Measurements from ENCODE around the gene CELF1. TPM values are rescaled to one million over a fixed set of nuclear protein-coding genes. Genes with fewer than 3 reads are reported as not detected.
"Not testable (repeated sequence)": the region's sequence is repeated elsewhere in the genome, so short reads cannot be mapped to it uniquely, and the experiment has no call there.

The CELF1 gene
- total RNA-seq, 2 experiments from 2014 or later: 104 to 105 TPM

GRCh38 chr11:47570651-47571356 lies 17.9 kb upstream of the CELF1 start:
- POLR2A ChIA-PET: interaction anchor here (1.1 to 1.6 kb wide), 3 partner anchors 8 to 258 kb away, joined by 3 to 4 read pairs (median 3); partner anchors contain the start of genes KBTBD4 and NDUFS3
- H3K36me3 Mint-ChIP-seq (ENCODE audit: low read depth): peaks cover 52% of the 10 kb centered on the region
- DNase-seq: no peak
- CTCF ChIA-PET: interaction anchor here (1.4 kb wide), 1 partner anchor 18 kb away, joined by 7 read pairs; the partner anchor contains the start of gene CELF1
- peaks cover 15% of the 10 kb centered on the region for H3K4me1 Mint-ChIP-seq
- no peak overlapping the region for H3K4me3 Mint-ChIP-seq
- H3K27ac Mint-ChIP-seq: no peak overlapping the region
- no peaks in the 10 kb centered on the region for H3K27me3 Mint-ChIP-seq
- H3K9me3 Mint-ChIP-seq: no peaks in the 10 kb centered on the region

GRCh38 chr11:47569646-47570045 lies 16.7 kb upstream of the CELF1 start:
- Mint-ChIP-seq H3K9me3 (no peaks in the 10 kb centered on the region), H3K27me3 (no peaks in the 10 kb centered on the region), H3K36me3 (ENCODE audit: low read depth) (peaks cover 43% of the 10 kb centered on the region), H3K27ac (no peak overlapping the region), H3K4me1 (peaks cover 19% of the 10 kb centered on the region), H3K4me3 (no peak overlapping the region)
- CTCF ChIA-PET: no interaction called here
- no peak for DNase-seq
- POLR2A ChIA-PET: interaction anchor here (1.1 to 1.6 kb wide), 3 partner anchors 9 to 259 kb away, joined by 3 to 4 read pairs (median 3); partner anchors contain the start of genes KBTBD4 and NDUFS3

- CTCF ChIA-PET: interaction anchor here (0.7 to 2.0 kb wide), 6 partner anchors 10 to 1217 kb away, joined by 3 to 12 read pairs (median 5); no protein-coding TSS in a partner anchor
- DNase-seq: peak; percentile 24
Observed at GRCh38 chr11:47566149-47566698, 13.3 kb upstream of the CELF1 start.

GRCh38 chr11:47565340-47566148 lies 12.6 kb upstream of the CELF1 start, which contains the start of gene PTPMT1:
Gene PTPMT1 (plus strand): TSS chr11:47565599. CDS start chr11:47565623, 24 bp downstream.
- peaks cover 25% of the 10 kb centered on the region for H3K4me1 Mint-ChIP-seq
- H3K27me3 Mint-ChIP-seq: no peaks in the 10 kb centered on the region
- no peaks in the 10 kb centered on the region for H3K9me3 Mint-ChIP-seq
- peaks cover 6% of the 10 kb centered on the region for H3K36me3 Mint-ChIP-seq (ENCODE audit: low read depth)
- POLR2A ChIA-PET: interaction anchor here (0.7 to 4.3 kb wide), 17 partner anchors 8 to 351 kb away, joined by 3 to 85 read pairs (median 4); partner anchors contain the start of genes CELF1, DDB2, KBTBD4 and NDUFS3
- H3K27ac Mint-ChIP-seq: peak within 1 kb of the TSS; percentile 65
- H3K4me3 Mint-ChIP-seq: peak within 1 kb of the TSS; percentile 79
- CTCF ChIA-PET: interaction anchor here (1.1 to 2.0 kb wide), 8 partner anchors 10 to 294 kb away, joined by 3 to 12 read pairs (median 6); partner anchors contain the start of genes KBTBD4 and NDUFS3
- DNase-seq: peak; percentile 72

More at GRCh38 chr11:47566149-47566698, 13.3 kb upstream of the CELF1 start:
- H3K27me3 Mint-ChIP-seq: no peaks in the 10 kb centered on the region
- peak overlapping the region; percentile 44 for H3K27ac Mint-ChIP-seq
- POLR2A ChIA-PET: interaction anchor here (0.7 to 4.3 kb wide), 16 partner anchors 7 to 352 kb away, joined by 3 to 85 read pairs (median 4); partner anchors contain the start of genes CELF1, DDB2, KBTBD4 and NDUFS3
- H3K4me1 Mint-ChIP-seq: peaks cover 25% of the 10 kb centered on the region
- no peaks in the 10 kb centered on the region for H3K9me3 Mint-ChIP-seq
- H3K4me3 Mint-ChIP-seq: peak overlapping the region; percentile 79
- peaks cover 11% of the 10 kb centered on the region for H3K36me3 Mint-ChIP-seq (ENCODE audit: low read depth)

GRCh38 chr11:47564933-47565339 lies 12.0 kb upstream of the CELF1 start:
- Mint-ChIP-seq H3K27ac (peak overlapping the region; percentile 65), H3K36me3 (ENCODE audit: low read depth) (peaks cover 6% of the 10 kb centered on the region), H3K4me1 (peaks cover 25% of the 10 kb centered on the region), H3K9me3 (no peaks in the 10 kb centered on the region), H3K4me3 (peak overlapping the region; percentile 79), H3K27me3 (no peaks in the 10 kb centered on the region)
- CTCF ChIA-PET: interaction anchor here (0.9 to 2.0 kb wide), 7 partner anchors 9 to 294 kb away, joined by 3 to 12 read pairs (median 7); partner anchors contain the start of genes KBTBD4 and NDUFS3
- no peak for DNase-seq
- POLR2A ChIA-PET: interaction anchor here (0.7 to 4.3 kb wide), 14 partner anchors 9 to 350 kb away, joined by 3 to 85 read pairs (median 6); partner anchors contain the start of genes CELF1, DDB2, KBTBD4 and NDUFS3

- CTCF ChIA-PET: interaction anchor here (0.7 to 2.0 kb wide), 8 partner anchors 8 to 946 kb away, joined by 3 to 12 read pairs (median 4); partner anchors contain the start of genes KBTBD4 and NDUFS3
- Mint-ChIP-seq H3K4me1 (peaks cover 25% of the 10 kb centered on the region), H3K4me3 (peak overlapping the region; percentile 35)
- not testable (repeated sequence) for H3K27me3 Mint-ChIP-seq; H3K9me3 Mint-ChIP-seq; H3K36me3 Mint-ChIP-seq (ENCODE audit: low read depth); H3K27ac Mint-ChIP-seq; DNase-seq
- POLR2A ChIA-PET: interaction anchor here (0.8 to 4.3 kb wide), 10 partner anchors 8 to 350 kb away, joined by 4 to 85 read pairs (median 6); partner anchors contain the start of genes CELF1, DDB2, KBTBD4 and NDUFS3
Observed at GRCh38 chr11:47564366-47564765, 11.4 kb upstream of the CELF1 start.

- H3K27ac Mint-ChIP-seq; H3K27me3 Mint-ChIP-seq; H3K4me3 Mint-ChIP-seq; H3K36me3 Mint-ChIP-seq (ENCODE audit: low read depth); DNase-seq; H3K9me3 Mint-ChIP-seq; POLR2A ChIA-PET: not testable (repeated sequence)
- CTCF ChIA-PET: interaction anchor here (0.6 kb wide), 1 partner anchor 235 kb away, joined by 3 read pairs; no protein-coding TSS in a partner anchor
- peaks cover 25% of the 10 kb centered on the region for H3K4me1 Mint-ChIP-seq
Observed at GRCh38 chr11:47562393-47562792, 9.5 kb upstream of the CELF1 start.

- Mint-ChIP-seq H3K27ac (no peak overlapping the region), H3K4me3 (no peak overlapping the region), H3K27me3 (no peaks in the 10 kb centered on the region), H3K4me1 (peaks cover 15% of the 10 kb centered on the region), H3K36me3 (ENCODE audit: low read depth) (no peaks in the 10 kb centered on the region), H3K9me3 (no peaks in the 10 kb centered on the region)
- ChIA-PET CTCF (no interaction called here), POLR2A (no interaction called here)
- DNase-seq: no peak
Observed at GRCh38 chr11:47560426-47560825, 7.5 kb upstream of the CELF1 start.

GRCh38 chr11:47558695-47559094 lies 5.8 kb upstream of the CELF1 start:
- no peaks in the 10 kb centered on the region for H3K27me3 Mint-ChIP-seq
- H3K4me3 Mint-ChIP-seq: no peak overlapping the region
- ChIA-PET POLR2A (no interaction called here), CTCF (no interaction called here)
- peaks cover 12% of the 10 kb centered on the region for H3K4me1 Mint-ChIP-seq
- H3K27ac Mint-ChIP-seq: no peak overlapping the region
- H3K9me3 Mint-ChIP-seq: no peaks in the 10 kb centered on the region
- no peak for DNase-seq
- H3K36me3 Mint-ChIP-seq (ENCODE audit: low read depth): no peaks in the 10 kb centered on the region

- not testable (repeated sequence) for H3K4me3 Mint-ChIP-seq; H3K36me3 Mint-ChIP-seq (ENCODE audit: low read depth); H3K27me3 Mint-ChIP-seq; H3K27ac Mint-ChIP-seq; DNase-seq; H3K9me3 Mint-ChIP-seq
- H3K4me1 Mint-ChIP-seq: peaks cover 10% of the 10 kb centered on the region
- CTCF ChIA-PET: interaction anchor here (0.6 to 2.4 kb wide), 2 partner anchors 8 to 21 kb away, joined by 3 to 12 read pairs; partner anchors contain the start of genes KBTBD4, NDUFS3 and PTPMT1
- POLR2A ChIA-PET: interaction anchor here (1.5 to 2.8 kb wide), 2 partner anchors 8 to 17 kb away, joined by 3 to 11 read pairs; partner anchors contain the start of gene PTPMT1
Observed at GRCh38 chr11:47557004-47557403, 4.1 kb upstream of the CELF1 start.

- Mint-ChIP-seq H3K4me3 (peak overlapping the region; percentile 96), H3K27ac (peak overlapping the region; percentile 19), H3K27me3 (no peaks in the 10 kb centered on the region), H3K9me3 (no peaks in the 10 kb centered on the region), H3K36me3 (ENCODE audit: low read depth) (peaks cover 21% of the 10 kb centered on the region), H3K4me1 (peaks cover 35% of the 10 kb centered on the region)
- DNase-seq: no peak
- ChIA-PET POLR2A (interaction anchor here (0.7 to 5.0 kb wide), 5 partner anchors 12 to 65 kb away, joined by 3 to 55 read pairs (median 23); partner anchors contain the start of genes KBTBD4, NDUFS3 and PTPMT1), CTCF (interaction anchor here (0.6 to 1.3 kb wide), 17 partner anchors 9 to 45 kb away, joined by 3 to 7 read pairs (median 4); partner anchors contain the start of gene PTPMT1)
Observed at GRCh38 chr11:47553406-47553743, 443 bp upstream of the CELF1 start.
